ENCODE results near the gene SF3A2. TPM values are rescaled to one million over a fixed set of nuclear protein-coding genes. Genes with fewer than 3 reads are reported as not detected.

SF3A2 gene
- total and polyA plus RNA-seq, 10 of the 15 experiments (the other 5 are each of a cell fraction or from before 2014, with no cell fraction given) = 0.33 to 143 (median 30.6) TPM

DNA sequence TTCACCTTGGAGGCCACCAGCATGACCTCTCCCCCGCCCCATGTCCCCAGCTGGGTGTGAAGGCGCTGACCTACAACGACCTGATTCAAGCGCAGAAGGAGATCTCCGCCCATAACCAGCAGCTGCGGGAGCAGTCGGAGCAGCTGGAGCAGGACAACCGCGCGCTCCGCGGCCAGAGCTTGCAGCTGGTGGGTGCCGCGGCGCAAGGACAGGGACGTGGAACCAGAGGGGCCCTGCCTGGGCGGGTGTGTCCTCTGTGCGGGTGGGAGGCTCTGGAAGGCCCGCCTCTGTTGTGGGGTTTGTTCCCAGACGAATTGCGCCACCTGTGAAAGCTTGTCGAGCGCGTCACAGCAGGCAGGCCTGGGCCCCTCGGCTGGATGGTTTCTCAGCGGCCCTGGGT lies 22.8 kb upstream of the SF3A2 start:
- no peak for DNase-seq (ENCODE audit: low read depth, low spot score)
- ChIA-PET SMC1A (ENCODE audit: uncharacterized antibody, unreplicated experiment) (interaction anchor here (1.0 kb wide), 1 partner anchor 58 kb away, joined by 4 read pairs; no protein-coding TSS in a partner anchor), POLR2A (no interaction called here), CTCF (interaction anchor here (1.4 to 2.7 kb wide), 2 partner anchors 42 to 58 kb away, joined by 3 to 10 read pairs; no protein-coding TSS in a partner anchor), RAD21 (ENCODE audit: unreplicated experiment) (interaction anchor here (0.6 kb wide), 1 partner anchor 316 kb away, joined by 3 read pairs; no protein-coding TSS in a partner anchor)
- FAIRE-seq = no peak
- Histone ChIP-seq H3K4me3 (no peak overlapping the region), H4K20me1 (ENCODE audit: control insufficient read depth, insufficient read depth) (no peaks in the 10 kb centered on the region), H2AFZ (ENCODE audit: control insufficient read depth, low read depth, low read length) (no peak overlapping the region), H3K9me3 (replicated peaks; ENCODE audit: control insufficient read depth, insufficient read depth, low read length) (no peaks in the 10 kb centered on the region), H3K9ac (ENCODE audit: control insufficient read depth, insufficient read depth, low read length) (no peak overlapping the region), H3K36me3 (ENCODE audit: control insufficient read depth in 2 of 2, insufficient read depth in 2 of 2, low read length in 1 of 2) (peaks cover 39 to 75% of the 10 kb centered on the region in 2 experiments; a peak in 3 of 4 replicates), H3K27me3 (replicated peaks in 1 of 2; ENCODE audit: control insufficient read depth in 2 of 2, insufficient read depth in 2 of 2, low read length in 1 of 2) (no peaks in the 10 kb centered on the region), H3K4me1 (ENCODE audit: control insufficient read depth, insufficient read depth, low read length) (peaks cover 5% of the 10 kb centered on the region), H3K4me2 (ENCODE audit: control insufficient read depth, insufficient read depth) (no peak overlapping the region), H3K27ac (ENCODE audit: control insufficient read depth, insufficient read depth) (no peak overlapping the region), H3K79me2 (ENCODE audit: control insufficient read depth, insufficient read depth, low read length) (no peaks in the 10 kb centered on the region)
- BruUV-seq (replicated peaks) = no TSS peak
- TF ChIP-seq EP300 (IDR thresholded peaks at IDR 0.05; ENCODE audit: borderline replicate concordance in 1 of 2, control insufficient read depth in 1 of 2, low read depth in 2 of 2, low read length in 2 of 2) (no peak), TCF12 (IDR thresholded peaks at IDR 0.05; ENCODE audit: low read depth, low read length) (no peak), RUNX3 (IDR thresholded peaks at IDR 0.05; ENCODE audit: low read length) (no peak), MXI1 (IDR thresholded peaks at IDR 0.05; ENCODE audit: low read depth, low read length) (no peak), RAD21 (IDR thresholded peaks at IDR 0.05; ENCODE audit: insufficient read depth, low read depth, low read length) (no peak), EED (IDR thresholded peaks at IDR 0.05; ENCODE audit: low read depth) (no peak), NBN (IDR thresholded peaks at IDR 0.05) (no peak), BCL11A (IDR thresholded peaks at IDR 0.05; ENCODE audit: low read depth, low read length) (no peak)
- TF ChIP-seq, protein P1, sequence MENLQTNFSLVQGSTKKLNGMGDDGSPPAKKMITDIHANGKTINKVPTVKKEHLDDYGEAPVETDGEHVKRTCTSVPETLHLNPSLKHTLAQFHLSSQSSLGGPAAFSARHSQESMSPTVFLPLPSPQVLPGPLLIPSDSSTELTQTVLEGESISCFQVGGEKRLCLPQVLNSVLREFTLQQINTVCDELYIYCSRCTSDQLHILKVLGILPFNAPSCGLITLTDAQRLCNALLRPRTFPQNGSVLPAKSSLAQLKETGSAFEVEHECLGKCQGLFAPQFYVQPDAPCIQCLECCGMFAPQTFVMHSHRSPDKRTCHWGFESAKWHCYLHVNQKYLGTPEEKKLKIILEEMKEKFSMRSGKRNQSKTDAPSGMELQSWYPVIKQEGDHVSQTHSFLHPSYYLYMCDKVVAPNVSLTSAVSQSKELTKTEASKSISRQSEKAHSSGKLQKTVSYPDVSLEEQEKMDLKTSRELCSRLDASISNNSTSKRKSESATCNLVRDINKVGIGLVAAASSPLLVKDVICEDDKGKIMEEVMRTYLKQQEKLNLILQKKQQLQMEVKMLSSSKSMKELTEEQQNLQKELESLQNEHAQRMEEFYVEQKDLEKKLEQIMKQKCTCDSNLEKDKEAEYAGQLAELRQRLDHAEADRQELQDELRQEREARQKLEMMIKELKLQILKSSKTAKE (IDR thresholded peaks at IDR 0.05; ENCODE audit: low read depth, poor library complexity, severe bottlenecking) = no peak
- TF ChIP-seq, protein P2, sequence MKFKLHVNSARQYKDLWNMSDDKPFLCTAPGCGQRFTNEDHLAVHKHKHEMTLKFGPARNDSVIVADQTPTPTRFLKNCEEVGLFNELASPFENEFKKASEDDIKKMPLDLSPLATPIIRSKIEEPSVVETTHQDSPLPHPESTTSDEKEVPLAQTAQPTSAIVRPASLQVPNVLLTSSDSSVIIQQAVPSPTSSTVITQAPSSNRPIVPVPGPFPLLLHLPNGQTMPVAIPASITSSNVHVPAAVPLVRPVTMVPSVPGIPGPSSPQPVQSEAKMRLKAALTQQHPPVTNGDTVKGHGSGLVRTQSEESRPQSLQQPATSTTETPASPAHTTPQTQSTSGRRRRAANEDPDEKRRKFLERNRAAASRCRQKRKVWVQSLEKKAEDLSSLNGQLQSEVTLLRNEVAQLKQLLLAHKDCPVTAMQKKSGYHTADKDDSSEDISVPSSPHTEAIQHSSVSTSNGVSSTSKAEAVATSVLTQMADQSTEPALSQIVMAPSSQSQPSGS (IDR thresholded peaks at IDR 0.05; ENCODE audit: low read length) = no peak
- TF ChIP-seq, protein P3, sequence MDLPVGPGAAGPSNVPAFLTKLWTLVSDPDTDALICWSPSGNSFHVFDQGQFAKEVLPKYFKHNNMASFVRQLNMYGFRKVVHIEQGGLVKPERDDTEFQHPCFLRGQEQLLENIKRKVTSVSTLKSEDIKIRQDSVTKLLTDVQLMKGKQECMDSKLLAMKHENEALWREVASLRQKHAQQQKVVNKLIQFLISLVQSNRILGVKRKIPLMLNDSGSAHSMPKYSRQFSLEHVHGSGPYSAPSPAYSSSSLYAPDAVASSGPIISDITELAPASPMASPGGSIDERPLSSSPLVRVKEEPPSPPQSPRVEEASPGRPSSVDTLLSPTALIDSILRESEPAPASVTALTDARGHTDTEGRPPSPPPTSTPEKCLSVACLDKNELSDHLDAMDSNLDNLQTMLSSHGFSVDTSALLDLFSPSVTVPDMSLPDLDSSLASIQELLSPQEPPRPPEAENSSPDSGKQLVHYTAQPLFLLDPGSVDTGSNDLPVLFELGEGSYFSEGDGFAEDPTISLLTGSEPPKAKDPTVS (IDR thresholded peaks at IDR 0.05; ENCODE audit: low read depth, low read length) = no peak
- no peak for ATAC-seq
- WGBS (ENCODE audit: insufficient coverage, insufficient replicate concordance, low lambda C conversion rate, missing lambda C conversion rate) = 90% methylated on average over 24 of the region's 26 CpGs
- intact Hi-C loops (cut with micrococcal nuclease; ENCODE audit: unreplicated experiment) (no loop called here), in situ Hi-C loops (cut with MboI) (no loop called here)
